GM18907 (cell line): ENCODE data around the gene CNNM1.

Experiments
- ATAC-seq: cut with Tn5 transposase; IDR thresholded peaks from one replicate; pipeline ENCODE4 v1.9.1; 2021; ENCODE audit warnings: mild to moderate bottlenecking, moderate library complexity; ENCODE audit not compliant: unreplicated experiment

Gene CNNM1

GRCh38 chr10:99337311-99337811, 8.2 kb downstream of the CNNM1 start:
- no peak for ATAC-seq

DNA sequence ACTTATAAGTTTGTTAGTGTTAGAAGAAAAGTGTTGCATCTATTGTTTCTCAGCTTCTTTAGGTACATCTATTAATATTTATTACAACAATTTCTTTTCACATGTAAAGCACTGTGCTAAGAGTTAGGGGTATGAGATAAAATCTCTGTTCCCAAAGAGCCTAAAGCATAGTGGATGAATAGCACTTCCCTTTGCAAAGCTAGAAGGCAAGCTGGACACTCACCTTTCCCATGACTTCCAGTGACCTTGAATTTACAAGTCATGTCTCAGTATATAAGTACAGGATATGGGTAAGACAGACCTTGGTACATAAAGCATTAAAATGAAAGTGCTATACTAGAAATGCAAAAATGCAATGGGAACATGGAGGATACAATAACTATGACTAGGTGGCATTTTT, 8.7 kb downstream of the CNNM1 start:
- ATAC-seq, result no peak

DNA sequence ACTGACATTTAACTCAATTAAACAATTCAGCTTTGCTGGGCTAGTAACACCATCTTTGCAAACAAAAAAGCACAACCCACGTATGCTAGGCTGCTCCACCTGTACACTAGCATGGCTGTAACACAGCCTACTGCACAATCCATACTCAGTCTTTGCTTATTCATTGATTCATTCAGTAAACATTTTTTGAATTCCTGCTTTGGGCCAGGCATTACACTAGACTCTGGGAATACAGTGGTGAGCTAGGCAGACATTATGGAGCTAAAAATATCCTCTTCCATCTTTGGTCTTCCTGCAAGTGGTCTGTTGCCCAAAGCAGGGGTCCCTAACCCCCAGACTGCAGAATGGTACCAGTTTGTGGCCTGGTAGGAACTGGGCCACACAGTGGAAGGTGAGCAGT, 9.9 kb downstream of the CNNM1 start:
- ATAC-seq, result no peak

GRCh38 chr10:99339563-99340047, 10.4 kb downstream of the CNNM1 start:
- no peak for ATAC-seq

GRCh38 chr10:99340650-99341049, 11.5 kb downstream of the CNNM1 start:
- ATAC-seq, result no peak

GRCh38 chr10:99341248-99341647, 12.1 kb downstream of the CNNM1 start:
- ATAC-seq, result no peak

DNA sequence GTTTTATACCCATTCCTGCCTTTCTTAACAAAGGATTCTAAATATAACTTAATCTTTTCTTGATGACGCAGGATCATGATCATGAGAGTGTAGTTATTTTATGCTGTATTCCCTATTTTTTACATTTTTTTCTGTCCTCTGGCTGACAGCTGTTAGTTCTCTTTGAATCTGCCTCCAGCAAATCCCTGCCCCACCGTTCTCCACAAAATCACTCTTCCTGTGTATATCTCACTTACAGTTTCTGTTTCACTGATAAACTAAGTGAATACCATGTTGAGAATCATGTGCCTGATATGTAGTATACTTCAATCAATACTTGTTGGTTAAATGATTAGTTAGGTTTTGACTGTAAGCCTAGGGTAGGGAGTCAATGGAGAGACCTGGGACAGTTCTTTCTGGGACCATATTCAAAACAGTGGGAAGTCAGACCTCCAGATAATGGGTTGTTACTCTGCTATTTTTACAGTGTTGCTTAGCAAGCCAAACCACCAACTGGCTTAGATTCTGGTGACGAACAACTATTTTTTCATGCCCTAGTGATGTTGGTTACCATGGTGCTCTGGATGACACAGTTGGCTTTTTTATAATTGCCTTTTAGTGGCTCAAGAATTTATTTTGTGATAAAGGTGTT, 12.8 kb downstream of the CNNM1 start:
- ATAC-seq, result no peak

GRCh38 chr10:99343262-99343661, 14.1 kb downstream of the CNNM1 start:
- ATAC-seq, result no peak

- ATAC-seq, result no peak
These were observed 15.6 kb downstream of the CNNM1 start for GRCh38 chr10:99344715-99345114.

- ATAC-seq, result no peak
These were observed 16.2 kb downstream of the CNNM1 start for GRCh38 chr10:99345350-99345749.

DNA sequence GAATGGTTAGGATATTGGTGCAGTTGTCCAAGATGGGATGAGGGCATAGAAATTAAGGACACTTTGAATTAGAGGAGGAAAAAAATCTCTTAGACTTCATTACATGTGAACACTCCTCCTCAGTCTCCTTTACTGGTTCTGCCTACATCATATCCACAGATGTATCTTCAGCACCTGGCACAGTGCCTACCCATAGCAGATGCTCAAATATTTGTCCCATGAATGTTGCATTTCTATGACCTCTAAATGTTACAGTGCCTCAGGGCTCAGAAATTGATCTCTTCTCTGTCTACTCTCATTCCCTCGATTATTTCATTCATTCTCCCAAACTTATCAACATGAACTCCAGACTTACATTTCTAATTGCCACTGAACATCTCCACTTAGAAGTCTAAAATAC, 17.1 kb downstream of the CNNM1 start:
- no peak for ATAC-seq

- no peak for ATAC-seq
These were observed 18.5 kb downstream of the CNNM1 start for GRCh38 chr10:99347672-99348071.

DNA sequence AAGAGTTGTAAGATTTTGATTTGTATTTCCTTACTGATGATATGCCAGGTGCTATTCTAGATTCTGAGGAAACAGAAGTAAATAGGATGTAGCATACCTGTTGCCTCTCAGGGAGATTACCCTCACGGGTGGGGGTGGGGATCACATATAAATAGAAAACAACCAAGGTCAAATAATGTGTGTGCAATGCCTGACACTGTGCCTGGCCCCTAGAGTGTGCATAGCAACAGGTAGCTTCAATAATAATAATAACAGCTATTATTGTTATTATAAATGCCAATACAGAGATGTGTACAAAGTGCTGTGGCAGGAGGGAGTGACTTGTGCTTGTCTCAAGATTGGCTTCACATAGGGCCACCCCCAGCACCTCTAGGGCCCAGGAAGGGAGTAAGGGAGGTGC, 24.0 kb downstream of the CNNM1 start:
- ATAC-seq, result no peak

- ATAC-seq, result no peak
These were observed 28.5 kb downstream of the CNNM1 start for GRCh38 chr10:99357691-99358090.

GRCh38 chr10:99358101-99358500, 28.9 kb downstream of the CNNM1 start:
- ATAC-seq, result no peak

DNA sequence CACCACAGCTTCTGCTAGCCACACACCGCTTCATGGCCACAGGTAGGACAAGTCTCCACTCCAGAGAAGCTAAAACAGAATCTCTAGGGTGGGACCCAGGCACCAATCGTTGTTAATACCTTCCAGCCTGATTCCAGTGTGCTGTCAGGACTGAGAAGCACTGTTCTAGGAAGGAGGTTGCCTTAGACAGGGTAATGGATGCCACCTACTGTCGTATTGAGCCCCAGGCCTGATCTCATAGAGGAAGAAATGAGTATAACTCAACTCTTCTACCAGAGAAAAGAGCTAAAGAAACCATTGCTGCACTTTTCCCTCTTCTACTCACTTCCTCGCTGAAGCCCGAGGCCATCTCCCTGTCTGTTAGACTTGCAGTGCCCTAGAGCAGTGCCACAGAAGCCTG, 31.8 kb downstream of the CNNM1 start:
- ATAC-seq, result no peak

DNA sequence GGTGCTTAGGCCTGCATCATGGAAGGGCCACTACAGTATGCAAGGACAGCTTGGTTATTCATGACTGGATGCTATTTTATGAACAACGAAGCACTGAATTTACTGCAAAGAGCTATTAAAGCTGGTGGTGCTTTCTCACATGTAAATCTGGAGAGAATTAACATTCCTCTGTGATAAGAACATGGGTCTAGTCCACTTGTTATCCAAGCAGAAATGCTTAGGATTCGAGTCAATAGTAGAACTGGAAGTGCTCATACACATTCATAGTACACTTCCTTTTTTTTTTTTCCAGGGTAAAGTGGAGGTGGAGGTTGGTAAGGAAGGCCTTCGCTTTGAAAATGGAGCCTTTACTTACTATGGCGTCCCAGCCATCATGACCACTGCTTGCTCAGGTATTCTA, 35.0 kb downstream of the CNNM1 start:
- no peak for ATAC-seq

DNA sequence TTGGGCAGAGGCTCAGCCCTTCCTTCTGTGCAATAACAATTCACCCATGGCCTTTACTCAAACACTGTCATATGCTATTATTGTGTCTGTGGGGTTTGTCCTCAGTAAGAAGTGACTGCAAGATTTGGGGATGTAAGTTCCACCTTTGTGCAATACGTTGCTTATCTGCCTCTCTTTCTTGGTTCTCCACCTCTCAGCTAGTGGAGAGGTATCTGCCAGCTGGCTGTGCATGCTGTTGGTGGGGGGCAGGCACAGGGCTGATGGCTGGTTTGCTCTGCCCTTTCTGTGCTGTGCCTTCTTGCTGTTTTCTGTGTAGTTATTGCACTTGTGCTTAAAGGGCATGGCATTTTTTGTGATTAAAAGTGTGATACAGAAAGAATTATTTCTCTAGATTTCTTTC, 36.2 kb downstream of the CNNM1 start:
- ATAC-seq, result no peak

DNA sequence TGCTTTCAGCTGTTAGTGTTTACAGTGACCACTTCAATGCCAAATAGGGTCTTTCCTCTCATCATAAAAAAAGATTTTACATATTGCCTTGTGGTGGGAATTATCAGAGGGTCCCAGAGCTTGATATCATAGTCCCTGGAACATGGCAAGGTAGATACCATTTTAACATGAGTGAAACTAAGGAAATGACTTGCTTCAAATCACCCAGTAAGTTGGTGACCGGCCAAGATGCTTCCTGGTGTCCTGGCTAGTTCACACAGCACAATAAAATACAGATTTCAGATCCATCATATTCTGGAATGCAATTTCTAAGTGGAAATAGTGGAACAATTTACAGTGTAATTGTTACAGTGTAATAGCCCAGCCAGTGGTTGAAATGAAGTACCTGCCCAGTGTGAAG, 36.6 kb downstream of the CNNM1 start:
- ATAC-seq, result no peak

- ATAC-seq, result no peak
These were observed 37.5 kb downstream of the CNNM1 start for GRCh38 chr10:99366666-99367065.

DNA sequence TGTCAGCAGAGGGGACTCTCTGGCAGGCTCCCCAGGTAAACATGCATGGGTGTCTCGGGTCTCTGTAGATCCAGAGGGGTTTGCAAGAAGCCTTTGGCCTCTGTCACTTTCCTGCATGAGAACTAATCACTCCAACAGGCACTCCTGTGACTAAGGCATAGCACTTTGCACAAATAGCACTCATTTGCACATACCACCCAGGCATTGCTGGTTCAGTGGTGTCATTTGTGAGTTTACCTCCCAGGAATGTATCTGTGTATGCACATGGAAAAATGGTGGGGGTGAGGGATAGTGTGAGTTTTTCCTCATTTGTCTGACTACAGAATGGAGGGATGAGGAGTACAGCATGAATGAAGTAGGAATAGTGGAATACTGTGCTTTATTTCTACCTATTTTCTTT, 39.5 kb downstream of the CNNM1 start:
- ATAC-seq, result no peak

- no peak for ATAC-seq
These were observed 40.0 kb downstream of the CNNM1 start for GRCh38 chr10:99369126-99369525.

DNA sequence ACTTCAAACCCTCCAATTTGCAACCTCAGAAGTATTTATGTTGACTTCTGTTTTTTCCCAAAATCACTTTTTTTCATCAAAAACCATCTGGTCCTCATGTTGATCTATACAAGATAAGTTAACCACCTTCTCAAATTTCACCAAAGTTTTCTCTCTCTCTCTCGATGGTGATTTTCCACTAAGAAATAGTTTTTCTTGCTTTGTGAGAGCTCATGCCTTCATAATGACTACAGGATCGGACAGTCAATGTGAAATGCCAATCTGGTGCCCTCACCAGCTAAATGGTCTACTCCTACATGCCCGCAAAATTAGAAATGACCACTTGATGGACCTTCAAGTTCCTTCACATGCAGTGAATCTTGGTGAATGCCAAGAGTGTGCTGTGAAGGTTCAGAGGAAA, 40.4 kb downstream of the CNNM1 start:
- ATAC-seq, result no peak
